Activated naive CD8-positive, alpha-beta T cell treated with anti-CD3 and anti-CD28 coated beads, Interleukin-2, amount 50 U/mL, for 16 hours (primary cell): ENCODE measurements around the gene DCANP1.
"Not testable (repeated sequence)": the region's sequence is repeated elsewhere in the genome, so short reads cannot be mapped to it uniquely, and the experiment has no call there.

ENCODE experiments used
- DNase-seq: peaks from one replicate; pipeline ENCODE4 v3.0.0-alpha.2; 2020; ENCODE audit warnings: low read depth, low spot score

DCANP1 gene, protein sequence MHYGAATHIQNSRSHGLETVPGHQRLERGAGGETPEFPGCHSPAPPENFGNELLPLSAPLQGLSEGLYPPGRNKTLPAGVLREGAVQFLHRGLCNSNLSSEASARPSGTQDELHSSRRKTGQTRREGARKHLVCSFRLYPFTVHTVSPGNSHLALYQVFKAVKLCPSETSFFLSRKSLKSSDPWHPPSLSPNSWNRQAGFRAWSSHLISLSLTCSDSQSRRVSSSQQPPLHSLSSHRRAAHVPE

DNA sequence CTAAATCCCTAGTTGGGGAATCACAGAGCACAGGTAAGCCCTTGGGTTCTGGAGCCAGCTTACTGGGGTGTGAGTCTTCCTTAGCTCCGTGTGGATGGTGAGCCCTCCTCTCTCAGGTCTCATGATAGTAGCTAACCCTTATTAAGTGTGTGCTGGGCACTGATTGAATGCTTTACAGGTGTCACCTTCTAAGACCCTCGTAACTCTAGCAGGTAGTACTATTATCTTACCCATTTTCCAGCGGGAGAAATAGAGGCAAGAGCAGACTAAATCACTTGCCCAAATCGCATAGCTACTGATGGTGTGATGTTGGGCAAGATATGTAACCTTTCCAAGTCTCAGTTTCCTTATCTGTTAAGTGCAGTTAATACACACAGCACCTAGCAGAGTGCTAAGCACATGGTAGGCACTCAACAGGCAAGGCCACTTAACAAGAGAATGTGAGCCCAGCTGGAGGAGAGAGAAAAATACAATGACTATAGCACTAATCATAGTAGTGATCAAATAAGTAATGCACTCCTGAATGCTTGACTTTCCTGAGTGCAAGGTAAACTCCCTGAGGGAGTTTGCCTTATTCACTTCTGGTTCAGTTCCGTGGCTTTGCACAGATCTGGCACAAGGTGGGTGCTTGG is at the start of gene DCANP1:
TSS of gene DCANP1 (minus strand) at position 51 of the 632 bp plus-strand sequence. CDS start 240 bp downstream, outside the sequence.
- no peak for DNase-seq

DNA sequence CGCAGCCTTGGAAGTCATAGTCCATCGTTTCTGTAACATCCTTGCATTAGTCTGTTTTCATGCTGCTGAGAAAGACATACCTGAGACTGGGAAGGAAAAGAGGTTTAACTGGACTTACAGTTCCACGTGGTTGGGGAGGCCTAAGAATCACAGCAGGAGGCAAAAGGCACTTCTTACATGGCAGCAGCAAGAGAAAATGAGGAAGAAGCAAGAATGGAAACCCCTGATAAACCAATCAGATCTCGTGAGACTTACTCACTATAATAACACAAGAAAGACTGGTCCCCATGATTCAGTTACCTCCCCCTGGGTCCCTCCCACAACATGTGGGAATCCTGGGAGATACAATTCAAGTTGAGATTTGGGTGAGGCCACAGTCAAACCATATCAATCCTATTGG is 48.4 kb upstream of the DCANP1 start:
- DNase-seq = not testable (repeated sequence)

DNA sequence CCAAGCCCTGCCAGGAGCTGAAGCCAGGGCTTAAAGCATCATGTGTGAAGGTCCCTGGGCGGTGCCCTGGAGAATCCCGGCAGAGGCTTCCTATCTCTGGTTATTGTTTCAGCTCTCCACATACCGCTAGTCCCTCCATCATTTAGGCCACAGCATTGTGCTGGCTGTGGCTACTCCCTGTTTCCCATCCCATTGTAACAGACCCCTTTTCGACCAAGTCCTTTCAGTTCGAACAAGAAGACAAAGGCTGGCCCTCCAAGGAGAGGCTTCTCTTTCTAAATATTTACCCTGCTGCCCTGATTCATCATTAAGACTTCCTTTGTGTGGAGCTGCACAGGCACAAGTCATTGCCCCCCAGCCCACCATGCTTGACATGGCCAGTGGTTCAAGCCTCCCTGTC is 47.0 kb upstream of the DCANP1 start:
- DNase-seq = no peak

DNA sequence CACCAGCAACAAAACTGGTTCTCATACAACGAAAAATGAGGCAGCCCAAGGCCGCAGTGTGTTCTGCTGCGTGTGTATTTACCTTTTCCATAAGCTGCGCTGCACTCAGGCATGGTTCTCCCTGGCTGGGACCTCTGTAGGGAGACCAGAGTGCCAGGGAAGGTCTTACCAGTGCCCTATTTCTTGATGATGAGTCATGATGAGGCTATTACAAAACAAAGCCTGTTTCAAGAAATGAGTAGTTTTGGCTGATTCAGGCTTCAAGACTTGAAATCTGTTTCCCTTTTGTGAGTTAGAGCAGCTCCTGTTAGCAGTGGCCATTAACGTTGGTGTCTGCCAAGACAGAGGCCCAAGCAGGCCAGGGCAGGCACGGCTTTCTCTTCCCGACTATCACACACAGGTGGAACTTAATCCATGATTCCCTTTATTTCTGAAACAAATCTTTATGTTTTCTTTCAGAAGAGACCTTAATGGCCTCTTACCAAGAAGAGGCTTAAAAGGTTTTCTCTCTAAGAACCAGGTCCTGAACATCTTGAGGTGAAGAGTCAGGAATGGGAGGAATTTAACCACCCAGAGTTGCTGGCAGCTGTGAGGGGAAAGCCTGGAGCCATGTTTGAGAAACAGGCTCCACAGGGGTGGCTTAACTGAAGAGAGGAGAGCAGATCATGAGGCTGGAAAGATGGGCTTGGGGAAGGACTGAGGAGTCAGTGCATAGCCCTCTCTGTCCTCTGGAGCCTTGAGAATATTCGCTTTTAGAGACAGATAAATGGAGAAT is 46.4 kb upstream of the DCANP1 start:
- no peak for DNase-seq

DNA sequence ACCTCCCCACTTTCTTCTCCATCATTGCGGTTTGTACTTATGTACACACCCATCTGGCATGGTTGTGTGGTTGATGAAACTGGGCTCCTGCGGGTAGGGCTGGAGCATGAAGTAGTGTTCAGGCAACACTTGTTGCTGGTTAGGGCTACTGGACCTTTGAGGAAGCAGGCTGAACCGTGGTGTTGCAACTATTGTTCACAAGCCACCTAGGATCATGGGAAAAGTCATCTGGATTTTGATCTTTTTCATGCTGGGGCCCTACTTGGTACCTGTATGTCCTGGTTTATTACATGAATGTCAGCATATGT is 45.1 kb upstream of the DCANP1 start:
- no peak for DNase-seq

DNA sequence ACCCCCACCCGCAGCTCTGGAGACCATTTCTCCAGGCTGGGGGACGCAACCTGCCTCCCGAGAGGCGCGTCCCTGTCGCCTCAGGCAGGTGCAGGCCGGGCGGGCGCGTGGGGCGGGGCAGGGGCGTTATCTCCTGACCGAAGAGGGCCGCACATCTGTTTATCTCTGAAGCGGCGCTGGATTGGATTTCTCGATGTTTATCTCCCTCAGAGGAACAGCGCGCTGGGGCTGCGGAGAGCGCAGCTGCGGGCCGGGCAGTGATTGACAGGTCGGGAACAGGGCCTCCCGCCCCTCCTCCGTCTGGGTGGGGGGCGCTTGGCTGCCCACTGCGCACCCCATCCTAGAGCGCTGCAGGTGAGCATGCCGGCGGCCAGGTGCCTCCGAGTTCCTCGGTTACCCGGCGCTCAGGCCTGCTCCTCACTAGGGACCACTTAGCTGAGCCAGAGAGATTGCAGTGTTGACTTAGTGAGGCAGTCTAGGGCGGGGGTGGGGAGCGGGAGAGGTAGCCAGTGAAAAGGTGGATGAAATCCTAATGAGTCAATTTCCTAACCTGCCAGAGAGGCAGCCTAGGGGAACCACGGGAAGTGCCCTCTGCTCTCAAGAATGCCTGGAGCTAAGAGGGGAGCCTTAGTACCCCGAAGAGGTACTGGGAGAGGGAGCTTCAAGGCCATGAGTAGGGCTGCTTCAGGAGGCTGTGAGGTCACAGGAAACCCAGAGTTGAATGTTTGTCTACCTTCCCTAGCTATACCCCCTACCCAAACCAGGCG is 44.6 kb upstream of the DCANP1 start:
- no peak for DNase-seq

DNA sequence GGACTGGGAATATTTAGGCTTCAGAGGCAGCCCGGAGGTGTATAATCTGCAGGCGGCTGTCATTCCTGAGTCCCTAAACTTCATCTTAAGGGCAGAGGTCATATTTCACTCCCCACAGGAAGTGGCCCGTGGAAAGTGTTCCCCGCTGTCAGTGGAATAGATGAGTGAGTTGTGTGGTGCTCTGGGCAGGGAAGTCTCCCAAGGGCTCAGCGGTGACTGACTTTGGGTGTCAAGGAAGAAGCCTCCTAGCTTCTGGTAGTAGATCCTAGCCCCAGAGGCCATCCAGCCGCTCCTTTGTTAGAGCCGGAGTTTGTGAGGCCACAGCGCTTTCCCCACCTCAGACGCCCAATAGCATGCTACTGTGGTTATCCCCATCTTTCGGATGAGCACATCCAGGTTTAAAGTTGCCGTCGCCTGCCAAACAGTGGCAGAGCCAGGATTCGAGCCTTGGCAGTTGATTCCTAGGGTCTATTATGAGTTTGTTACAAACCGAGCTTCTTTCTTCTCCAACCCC is 43.9 kb upstream of the DCANP1 start:
- no peak for DNase-seq

DNA sequence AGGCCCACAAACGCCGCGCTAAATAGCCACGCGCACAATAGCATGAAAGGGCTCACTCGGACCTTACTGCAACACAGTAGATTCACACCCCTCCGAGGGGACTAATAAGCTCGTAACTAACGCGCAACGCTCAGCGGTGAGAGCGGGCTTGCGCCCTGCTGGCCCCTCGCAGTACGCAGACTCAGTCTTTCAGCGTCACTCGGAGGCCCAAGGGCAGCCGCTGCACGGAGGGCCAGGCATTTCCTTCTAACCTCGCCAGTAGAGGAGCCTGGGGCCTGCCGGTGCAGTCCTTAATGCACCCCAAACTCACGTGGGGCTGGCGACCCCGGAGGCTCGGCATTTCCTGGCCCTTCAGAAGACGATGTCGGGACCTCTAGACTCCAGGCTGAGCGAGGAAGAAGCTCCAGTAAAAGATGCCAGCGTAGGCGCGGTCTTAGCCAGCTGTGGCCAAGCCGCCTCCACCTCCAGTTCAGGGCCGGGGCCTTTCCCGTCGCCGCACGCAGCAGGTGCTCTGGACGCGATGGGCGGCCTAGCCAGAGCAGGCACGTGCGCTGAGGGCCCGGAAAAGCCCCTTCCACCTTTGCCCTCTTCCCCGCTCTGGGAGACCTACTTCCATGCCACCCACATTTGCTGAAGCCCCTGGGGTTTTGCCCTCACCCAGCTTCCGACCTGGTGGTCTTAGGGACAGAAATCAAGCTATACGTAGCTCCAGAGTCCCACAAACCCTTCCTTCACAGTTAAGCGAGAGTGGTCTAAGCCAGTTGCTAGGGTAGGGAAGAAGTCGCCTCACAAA is 43.3 kb upstream of the DCANP1 start:
- DNase-seq = no peak

DNA sequence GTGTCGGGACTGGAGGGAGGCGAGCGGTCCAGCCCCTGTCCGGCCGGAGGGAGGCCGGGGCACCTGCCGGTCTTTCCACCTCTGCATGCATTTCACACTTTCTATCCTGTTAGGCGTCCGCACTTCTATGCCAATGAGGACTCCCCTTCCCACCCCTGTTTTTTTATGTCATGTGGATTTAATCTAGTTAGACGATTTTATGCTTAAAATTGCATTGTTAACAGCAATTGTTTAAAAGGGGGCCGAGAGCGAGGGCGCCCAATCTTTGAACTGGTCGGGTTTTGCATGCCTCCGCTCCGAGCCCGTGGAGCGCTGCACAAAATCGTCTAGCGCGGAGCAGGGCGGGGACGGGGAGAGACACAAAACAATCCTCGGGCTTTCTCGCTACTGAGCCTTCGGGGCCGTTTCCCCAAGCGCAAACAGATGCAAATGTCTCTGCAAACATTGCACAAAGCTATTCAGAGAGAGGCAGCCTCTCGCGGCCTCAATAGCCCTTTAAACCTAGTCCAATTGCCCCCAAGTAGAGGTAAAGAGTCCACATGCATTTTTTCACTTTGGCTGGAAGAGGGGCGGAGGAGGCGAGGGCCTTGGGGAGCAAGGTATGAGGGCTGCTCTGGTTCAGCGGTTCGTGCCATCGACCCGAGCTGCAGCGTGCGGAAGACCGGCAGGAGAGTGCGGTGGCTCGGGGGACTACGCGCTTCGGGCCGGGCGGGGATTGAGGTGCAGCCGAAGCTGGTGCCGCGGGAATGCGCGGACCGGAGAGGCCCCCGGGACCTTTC is 42.5 kb upstream of the DCANP1 start:
- DNase-seq = no peak

DNA sequence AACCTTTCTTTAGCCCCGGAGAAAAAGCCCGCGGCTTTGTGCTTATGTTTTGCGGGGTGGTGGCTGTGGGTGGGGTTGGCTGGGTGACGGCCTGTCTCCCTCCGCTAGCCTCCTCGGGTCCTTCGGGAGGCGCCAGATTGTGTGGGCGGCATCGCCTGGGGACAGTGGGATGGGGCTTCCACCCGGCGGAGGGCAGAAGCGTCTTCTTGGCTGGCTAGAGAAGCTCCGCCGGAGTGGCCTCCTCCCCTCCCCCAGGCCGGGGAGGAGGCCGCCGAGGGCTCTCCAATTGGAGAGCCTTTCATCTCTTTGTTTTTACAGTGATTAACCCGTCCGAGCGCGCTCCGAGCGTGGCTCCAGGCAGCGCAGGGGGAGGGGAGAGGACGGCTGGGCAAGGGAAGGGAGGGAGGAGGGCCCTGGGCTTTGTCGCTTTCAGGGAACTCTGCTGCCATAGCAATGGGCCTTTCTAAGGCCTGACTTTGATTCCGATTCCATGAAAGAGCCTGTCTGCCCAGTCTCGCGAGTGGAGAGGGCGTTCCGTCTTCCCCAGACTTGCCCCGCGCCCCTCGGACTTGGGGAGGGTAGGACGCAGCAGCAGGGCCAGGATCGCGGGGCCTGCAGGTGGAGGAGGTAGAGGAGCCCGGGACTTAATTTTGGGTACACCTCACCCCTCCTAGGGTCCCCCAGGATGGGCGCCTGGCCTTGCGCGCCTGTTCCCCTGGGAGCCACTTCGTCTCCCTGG is 41.7 kb upstream of the DCANP1 start:
- no peak for DNase-seq

DNA sequence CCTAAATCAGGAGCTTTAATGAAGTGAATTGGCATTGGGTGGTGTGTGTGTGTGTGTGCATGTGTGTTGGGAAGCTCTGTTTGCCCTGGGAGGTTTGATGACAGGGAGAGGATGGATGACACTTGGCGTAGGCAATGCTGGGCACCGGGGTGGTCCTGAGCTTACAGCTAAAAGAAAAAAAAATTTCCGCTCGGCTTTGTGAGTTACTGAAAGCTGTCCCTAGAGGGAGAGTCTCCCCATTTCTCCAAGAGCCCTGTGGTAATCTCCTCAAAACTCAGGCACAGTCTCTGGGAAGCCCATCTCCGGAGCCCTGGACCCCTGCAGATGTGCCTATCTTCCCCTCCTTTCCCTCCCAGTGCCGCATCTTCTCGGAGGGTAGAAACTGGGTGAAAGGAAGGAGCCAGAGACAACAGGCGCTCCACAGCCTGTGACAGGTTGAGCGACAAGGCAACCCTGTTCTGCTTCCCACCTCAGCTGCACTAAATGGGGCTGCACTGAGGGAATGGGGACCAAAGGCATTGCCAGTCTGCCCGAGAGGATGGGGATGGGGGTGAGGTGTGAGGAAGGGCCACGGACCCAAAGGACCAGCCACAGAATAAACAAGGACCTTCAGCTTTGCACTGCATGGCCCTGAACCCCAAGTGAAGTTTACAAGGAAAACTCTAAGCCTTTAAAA is 40.8 kb upstream of the DCANP1 start:
- DNase-seq = no peak

DNA sequence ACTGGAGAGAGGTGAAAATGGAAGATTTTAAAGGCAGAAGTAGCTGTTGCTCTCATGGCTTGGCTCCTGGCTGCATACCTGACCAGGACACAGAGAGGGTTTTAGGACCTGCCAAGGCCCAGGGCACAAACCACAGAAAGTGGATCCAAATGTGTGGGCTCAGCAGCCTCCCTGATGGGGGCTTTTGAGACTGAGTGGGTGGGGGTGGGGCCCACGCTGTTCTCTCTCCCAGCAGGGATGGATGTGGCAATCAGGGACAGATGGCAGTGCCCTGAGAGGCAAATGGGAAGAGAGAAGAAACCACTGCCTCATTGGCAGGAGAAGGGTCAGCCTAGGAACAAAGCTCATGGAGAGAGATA is 39.9 kb upstream of the DCANP1 start:
- no peak for DNase-seq

DNA sequence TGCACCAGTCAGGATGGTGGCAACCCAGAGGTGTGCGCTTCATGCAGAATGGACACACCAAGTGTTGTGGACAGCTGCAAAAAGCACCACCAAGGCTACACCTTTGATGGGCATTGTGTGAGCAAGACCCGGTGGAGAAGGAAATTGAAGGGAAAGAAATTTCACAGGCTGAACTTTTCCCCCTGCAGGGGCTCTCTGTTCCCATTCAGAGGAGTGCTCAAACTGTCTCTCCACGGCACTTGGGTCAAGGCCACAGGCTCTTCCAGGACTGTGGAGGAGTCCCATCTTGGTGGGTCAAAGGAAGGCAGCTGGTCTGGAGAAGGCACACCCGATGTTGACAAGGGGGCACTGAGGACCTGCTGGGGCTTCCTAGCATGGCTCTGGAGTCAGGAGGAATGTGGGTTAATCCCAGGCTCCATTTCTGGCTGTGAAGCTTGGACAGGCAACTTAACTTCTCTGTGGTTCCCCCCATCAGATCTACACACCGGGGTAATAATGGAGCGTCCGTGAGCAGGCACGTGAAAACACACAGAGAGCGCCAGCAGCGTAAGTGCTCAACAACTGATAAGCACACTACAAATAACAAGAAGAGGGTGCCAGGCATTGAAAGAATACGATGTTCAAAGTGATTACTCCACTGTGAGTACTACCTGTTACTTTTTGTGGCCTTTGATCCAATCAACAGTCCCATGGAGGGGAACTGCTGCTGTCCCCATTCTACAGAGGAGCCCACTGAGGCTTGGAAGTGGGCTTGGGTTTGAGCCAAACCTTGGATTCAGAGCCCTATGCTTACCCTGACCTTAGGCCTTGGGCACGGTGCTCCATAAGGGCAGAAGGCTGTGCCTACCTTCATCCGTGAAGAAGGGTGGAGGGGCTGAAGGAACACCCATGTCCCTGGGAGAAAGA is 39.2 kb upstream of the DCANP1 start:
- DNase-seq = no peak

DNA sequence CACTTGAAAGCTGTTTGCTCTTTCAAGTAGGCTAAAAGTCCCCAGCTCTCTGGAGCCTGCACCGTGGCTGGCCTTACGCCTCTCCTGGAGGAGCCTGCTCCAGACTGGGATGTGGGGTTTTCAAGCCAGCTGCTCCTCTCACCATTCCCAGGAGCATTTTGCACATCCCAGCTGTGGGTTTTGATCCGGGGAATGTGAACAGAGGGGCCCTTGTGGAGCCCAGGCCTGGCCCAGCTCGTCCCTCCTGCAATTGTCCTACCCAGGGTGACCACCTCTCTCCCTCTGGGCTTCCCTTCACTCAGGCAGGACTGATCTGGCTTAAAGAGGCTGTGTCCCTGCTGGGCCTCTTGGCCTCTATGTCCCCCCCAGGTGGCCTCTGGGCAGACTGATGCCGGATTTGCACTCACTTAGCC is 37.5 kb upstream of the DCANP1 start:
- no peak for DNase-seq

DNA sequence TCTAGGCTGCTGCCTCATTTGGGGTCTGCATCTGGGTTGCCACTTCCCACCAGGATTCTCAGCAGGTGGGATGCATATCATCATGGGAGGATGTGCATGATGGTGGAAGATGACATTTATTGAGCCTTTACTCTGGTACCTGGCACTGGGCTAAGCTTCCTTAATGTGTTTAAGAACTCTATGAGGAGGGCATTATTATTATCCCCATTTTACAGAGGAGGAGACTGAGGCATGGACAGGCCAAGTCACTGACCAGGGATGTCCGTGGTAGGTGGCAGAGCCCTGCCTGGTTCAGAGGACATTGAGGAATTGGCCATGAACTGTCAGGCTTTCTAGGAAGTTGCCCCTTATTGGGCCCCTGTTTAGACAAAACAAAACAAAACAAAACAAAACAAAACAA is 36.1 kb upstream of the DCANP1 start:
- no peak for DNase-seq

DNA sequence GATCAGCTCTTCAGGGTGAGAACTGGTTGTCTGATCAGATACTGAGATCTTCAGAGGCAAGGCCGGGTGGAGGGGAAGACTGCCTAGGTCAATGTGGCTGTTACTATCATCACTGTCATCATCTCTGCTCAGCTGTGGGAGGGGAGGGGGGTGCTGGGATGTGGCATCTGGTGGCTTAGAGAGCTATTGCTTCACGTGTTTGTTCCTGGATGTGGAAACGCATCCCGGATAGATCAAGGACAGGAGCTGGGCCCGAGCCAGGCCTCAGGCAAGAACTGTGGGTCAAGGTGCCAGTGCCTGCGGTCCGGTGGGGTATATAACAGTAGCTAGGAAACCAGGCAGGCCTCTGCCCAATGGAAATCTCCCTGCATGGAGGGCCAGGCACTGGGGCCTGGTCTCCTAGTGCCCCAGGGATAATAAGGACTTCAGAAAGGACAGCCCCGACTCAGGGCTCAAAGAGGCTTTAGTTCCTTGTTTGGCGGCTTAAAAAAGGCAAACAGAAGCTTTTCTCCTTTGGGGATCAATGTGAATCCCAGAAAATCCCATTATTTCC is 35.3 kb upstream of the DCANP1 start:
- no peak for DNase-seq

DNA sequence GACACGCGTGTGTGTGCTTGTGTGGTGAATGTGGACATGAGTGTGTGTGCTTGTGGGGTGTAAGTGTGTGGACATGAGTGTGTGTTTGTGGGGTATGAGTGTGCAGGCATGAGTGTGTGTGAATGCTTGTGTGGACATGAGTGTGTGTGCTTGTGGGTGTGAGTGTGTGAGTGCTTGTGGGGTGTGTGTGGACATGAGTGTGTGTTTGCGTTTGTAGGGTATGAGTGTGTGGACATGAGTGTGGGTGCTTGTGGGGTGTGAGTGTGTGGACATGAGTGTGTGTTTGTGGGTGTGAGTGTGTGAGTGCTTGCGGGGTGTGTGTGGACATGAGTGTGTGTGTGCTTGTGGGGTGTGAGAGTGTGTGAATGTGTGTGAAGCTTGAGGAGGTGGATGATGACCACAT is 34.8 kb upstream of the DCANP1 start:
- DNase-seq = no peak

DNA sequence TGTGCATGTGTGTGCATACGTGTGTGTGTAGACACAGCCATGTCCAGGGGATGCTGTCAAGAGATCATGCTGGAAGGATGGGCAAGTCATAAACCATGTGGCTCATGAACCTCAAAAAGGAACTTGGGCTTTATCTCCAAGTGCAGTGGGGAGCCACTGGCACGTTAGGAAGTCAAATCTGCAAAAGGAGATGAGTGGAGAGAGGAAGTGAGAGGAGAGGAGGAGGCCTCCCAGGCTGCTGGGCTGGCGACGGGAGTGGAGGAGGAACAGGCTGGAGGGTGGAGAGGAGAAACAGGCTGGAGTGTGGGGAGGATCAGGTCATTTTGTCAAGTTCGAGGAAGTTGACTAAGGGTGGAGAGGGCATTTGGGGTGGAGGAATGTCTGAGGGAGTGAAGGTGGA is 34.2 kb upstream of the DCANP1 start:
- DNase-seq = no peak
